Peyer's patch (tissue), 4 donors: Measurements from ENCODE around the gene IPMK. TPM values are rescaled to one million over a fixed set of nuclear protein-coding genes. Genes with fewer than 3 reads are reported as not detected.
"Not testable (repeated sequence)": the region's sequence is repeated elsewhere in the genome, so short reads cannot be mapped to it uniquely, and the experiment has no call there.

ENCODE experiments used
- DNase-seq, 3 donors: peaks; one replicate each; pipeline ENCODE4 v3.0.0-alpha.2; 2017 to 2019
- H3K27ac ChIP-seq, 4 donors: fragments of 200-600 bp; sonication (generic); one replicate each; pipeline ENCODE4 v1.5.1; 2016 to 2019
- H3K27me3 ChIP-seq, 2 donors: fragments of 200-600 bp; sonication (generic); one replicate each; pipeline ENCODE4 v1.5.1; 2019
- H3K36me3 ChIP-seq, 3 donors: fragments of 200-600 bp; sonication (generic); one replicate each; pipeline ENCODE4 v1.5.1; 2016 to 2019
- H3K4me1 ChIP-seq, 4 donors: fragments of 200-600 bp; sonication (generic); one replicate each; pipeline ENCODE4 v1.5.1; 2016 to 2019
- H3K4me3 ChIP-seq, 4 donors: fragments of 200-600 bp; sonication (generic); 1 replicate in 3 of 4; 2 replicates in 1 of 4; pipeline ENCODE4 v1.5.1; 2016 to 2019; ENCODE audit warnings: mild to moderate bottlenecking in 1 of 4
- H3K9me3 ChIP-seq, 4 donors: fragments of 200-600 bp; sonication (generic); one replicate each; pipeline ENCODE4 v1.5.1; 2016 to 2019; ENCODE audit warnings: mild to moderate bottlenecking in 1 of 4
- POLR2A ChIP-seq, 2 donors: fragments of 450-650 bp; IDR thresholded peaks; one replicate each; pipeline ENCODE4 v1.5.1; 2017; ENCODE audit warnings: antibody characterized with exemption in 2 of 2, mild to moderate bottlenecking in 2 of 2, moderate library complexity in 2 of 2
- total RNA-seq, 4 donors: library from RNA; depleted of rRNA; stranded (reverse); fragments of >200 nt; gene quantifications; one replicate each; pipeline ENCODE4 v1.1.0, GENCODE V29; 2016
- TF ChIP-seq, protein P1 (sequence below), 6 experiments: fragments of 450-650 bp in 4 of 6; fragments of 200-600 bp in 2 of 6; sonication (generic) in 1 of 6; IDR thresholded peaks; one replicate each; pipeline ENCODE4 v1.5.1; 2017 to 2019; ENCODE audit warnings: antibody characterized with exemption in 6 of 6, mild to moderate bottlenecking in 3 of 6, moderate library complexity in 1 of 6

IPMK gene
- total RNA-seq, 4 donors from 2014 or later, result 10.7 to 40.3 (median 19.0) TPM

GRCh38 chr10:58173391-58173790, 94.3 kb downstream of the IPMK start:
- Histone ChIP-seq H3K9me3 (no peaks in the 10 kb centered on the region), H3K36me3 (no peaks in the 10 kb centered on the region), H3K4me3 (no peak overlapping the region)

GRCh38 chr10:58171146-58171545, 96.5 kb downstream of the IPMK start:
- H3K9me3 ChIP-seq, result no peaks in the 10 kb centered on the region
- TF ChIP-seq, protein P1, sequence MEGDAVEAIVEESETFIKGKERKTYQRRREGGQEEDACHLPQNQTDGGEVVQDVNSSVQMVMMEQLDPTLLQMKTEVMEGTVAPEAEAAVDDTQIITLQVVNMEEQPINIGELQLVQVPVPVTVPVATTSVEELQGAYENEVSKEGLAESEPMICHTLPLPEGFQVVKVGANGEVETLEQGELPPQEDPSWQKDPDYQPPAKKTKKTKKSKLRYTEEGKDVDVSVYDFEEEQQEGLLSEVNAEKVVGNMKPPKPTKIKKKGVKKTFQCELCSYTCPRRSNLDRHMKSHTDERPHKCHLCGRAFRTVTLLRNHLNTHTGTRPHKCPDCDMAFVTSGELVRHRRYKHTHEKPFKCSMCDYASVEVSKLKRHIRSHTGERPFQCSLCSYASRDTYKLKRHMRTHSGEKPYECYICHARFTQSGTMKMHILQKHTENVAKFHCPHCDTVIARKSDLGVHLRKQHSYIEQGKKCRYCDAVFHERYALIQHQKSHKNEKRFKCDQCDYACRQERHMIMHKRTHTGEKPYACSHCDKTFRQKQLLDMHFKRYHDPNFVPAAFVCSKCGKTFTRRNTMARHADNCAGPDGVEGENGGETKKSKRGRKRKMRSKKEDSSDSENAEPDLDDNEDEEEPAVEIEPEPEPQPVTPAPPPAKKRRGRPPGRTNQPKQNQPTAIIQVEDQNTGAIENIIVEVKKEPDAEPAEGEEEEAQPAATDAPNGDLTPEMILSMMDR (IDR thresholded peaks at IDR 0.05), result no peak
- TF ChIP-seq POLR2A (IDR thresholded peaks at IDR 0.05), result no peak
- H3K36me3 ChIP-seq, result no peaks in the 10 kb centered on the region
- no peaks in the 10 kb centered on the region for H3K4me1 ChIP-seq
- no peak for DNase-seq
- no peak overlapping the region for H3K27ac ChIP-seq
- no peaks in the 10 kb centered on the region for H3K27me3 ChIP-seq
- no peak overlapping the region for H3K4me3 ChIP-seq

More at GRCh38 chr10:58173391-58173790, 94.3 kb downstream of the IPMK start:
- DNase-seq, result no peak
- H3K27me3 ChIP-seq, result no peaks in the 10 kb centered on the region
- H3K27ac ChIP-seq, result no peak overlapping the region
- TF ChIP-seq, protein P1 (IDR thresholded peaks at IDR 0.05), result no peak
- no peak for TF ChIP-seq POLR2A (IDR thresholded peaks at IDR 0.05)
- H3K4me1 ChIP-seq, result no peaks in the 10 kb centered on the region

GRCh38 chr10:58164517-58164916, 103.2 kb downstream of the IPMK start:
- TF ChIP-seq POLR2A (IDR thresholded peaks at IDR 0.05), result no peak
- no peak for DNase-seq
- no peaks in the 10 kb centered on the region for H3K9me3 ChIP-seq
- no peak overlapping the region for H3K27ac ChIP-seq
- no peaks in the 10 kb centered on the region for H3K36me3 ChIP-seq
- H3K27me3 ChIP-seq, result no peaks in the 10 kb centered on the region
- no peak overlapping the region for H3K4me3 ChIP-seq
- H3K4me1 ChIP-seq, result no peaks in the 10 kb centered on the region

DNA sequence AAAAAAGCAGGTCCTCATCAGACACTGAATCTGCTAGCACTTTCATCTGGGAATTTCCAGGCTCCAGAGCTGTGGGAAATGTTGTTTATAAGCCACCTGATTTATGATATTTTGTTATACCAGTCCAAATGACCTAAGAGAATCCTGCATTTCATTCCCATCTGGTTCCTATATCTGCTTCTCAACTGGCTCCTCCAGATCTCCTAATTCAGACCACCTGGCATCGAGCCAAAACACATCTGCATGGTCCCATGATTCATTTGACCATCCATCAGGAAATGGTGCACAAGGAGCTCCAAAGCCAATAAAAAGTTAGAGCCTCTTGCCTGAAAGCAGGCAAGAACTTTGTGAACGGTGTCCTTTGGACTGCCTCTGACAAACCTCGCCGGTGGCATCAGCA, 108.9 kb downstream of the IPMK start:
- H3K4me3 ChIP-seq, result no peak overlapping the region
- H3K36me3 ChIP-seq, result no peaks in the 10 kb centered on the region
- no peaks in the 10 kb centered on the region for H3K4me1 ChIP-seq
- H3K27ac ChIP-seq, result no peak overlapping the region
- no peak for DNase-seq
- H3K27me3 ChIP-seq, result no peaks in the 10 kb centered on the region
- no peak for TF ChIP-seq POLR2A (IDR thresholded peaks at IDR 0.05)
- TF ChIP-seq, protein P1 (IDR thresholded peaks at IDR 0.05), result no peak
- no peaks in the 10 kb centered on the region for H3K9me3 ChIP-seq

DNA sequence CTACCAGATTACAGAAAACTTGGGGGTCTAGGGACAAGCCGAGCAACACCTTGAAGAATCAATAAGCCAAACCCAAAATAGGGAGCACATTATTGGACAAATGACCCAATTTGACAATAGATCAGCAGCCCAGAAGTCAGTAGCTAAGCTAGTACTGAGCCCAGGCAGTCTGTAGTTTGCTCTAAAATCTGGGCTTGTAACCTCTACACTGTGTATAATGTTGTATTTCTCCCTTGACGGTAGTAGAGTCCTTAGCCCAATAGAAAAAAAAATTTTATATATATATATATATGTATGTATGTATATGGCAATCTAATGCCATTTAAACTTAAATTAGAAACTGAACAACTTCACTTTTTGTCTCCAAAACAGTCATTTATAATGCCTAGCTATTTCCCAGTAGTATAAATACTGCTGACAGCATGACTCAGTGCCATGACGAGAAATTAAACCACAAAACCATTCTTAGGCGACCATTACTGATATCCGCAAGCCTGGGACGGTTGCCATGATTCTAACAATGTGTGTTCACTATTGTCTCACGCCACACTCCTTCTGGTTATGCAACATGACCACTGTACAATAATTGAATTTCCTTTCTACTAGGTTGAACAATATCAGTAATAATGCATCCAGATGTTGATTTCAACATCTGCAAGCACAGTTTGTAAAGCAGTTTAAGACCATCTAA, 110.5 kb downstream of the IPMK start:
- no peaks in the 10 kb centered on the region for H3K9me3 ChIP-seq
- no peak for DNase-seq
- no peaks in the 10 kb centered on the region for H3K4me1 ChIP-seq
- no peak overlapping the region for H3K4me3 ChIP-seq
- H3K27ac ChIP-seq, result no peak overlapping the region
- no peak for TF ChIP-seq POLR2A (IDR thresholded peaks at IDR 0.05)
- TF ChIP-seq, protein P1 (IDR thresholded peaks at IDR 0.05), result no peak
- H3K27me3 ChIP-seq, result no peaks in the 10 kb centered on the region
- no peaks in the 10 kb centered on the region for H3K36me3 ChIP-seq

DNA sequence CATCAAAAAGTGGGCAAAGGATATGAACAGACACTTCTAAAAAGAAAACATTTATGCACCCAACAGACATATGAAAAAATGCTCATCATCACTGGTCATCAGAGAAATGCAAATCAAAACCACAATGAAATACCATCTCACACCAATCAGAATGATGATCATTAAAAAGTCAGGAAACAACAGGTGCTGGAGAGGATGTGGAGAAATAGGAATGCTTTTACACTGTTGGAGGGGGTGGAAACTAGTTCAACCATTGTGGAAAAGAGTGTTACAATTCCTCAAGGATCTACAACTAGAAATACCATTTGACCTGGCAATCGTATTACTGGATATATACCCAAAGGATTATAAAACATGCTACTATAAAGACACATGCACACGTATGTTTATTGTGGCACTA, 111.8 kb downstream of the IPMK start:
- H3K27ac ChIP-seq, H3K4me3 ChIP-seq, H3K9me3 ChIP-seq, DNase-seq, H3K4me1 ChIP-seq, H3K36me3 ChIP-seq, H3K27me3 ChIP-seq: not testable (repeated sequence)

- no peaks in the 10 kb centered on the region for H3K4me1 ChIP-seq
- no peaks in the 10 kb centered on the region for H3K9me3 ChIP-seq
- DNase-seq, result no peak
- no peak overlapping the region for H3K4me3 ChIP-seq
- H3K27ac ChIP-seq, result no peak overlapping the region
- H3K27me3 ChIP-seq, result no peaks in the 10 kb centered on the region
- TF ChIP-seq POLR2A (IDR thresholded peaks at IDR 0.05), result no peak
- TF ChIP-seq, protein P1 (IDR thresholded peaks at IDR 0.05), result no peak
- H3K36me3 ChIP-seq, result no peaks in the 10 kb centered on the region
Observed at GRCh38 chr10:58153751-58154150, 113.9 kb downstream of the IPMK start.
